GM21423 (cell line): ENCODE measurements around the gene MSRB1.
"Not testable (repeated sequence)": the region's sequence is repeated elsewhere in the genome, so short reads cannot be mapped to it uniquely, and the experiment has no call there.

Source experiments
- ATAC-seq: cut with Tn5 transposase; IDR thresholded peaks from one replicate; pipeline ENCODE4 v1.9.1; 2021; ENCODE audit warnings: mild to moderate bottlenecking, moderate library complexity; ENCODE audit not compliant: unreplicated experiment

The MSRB1 gene

DNA sequence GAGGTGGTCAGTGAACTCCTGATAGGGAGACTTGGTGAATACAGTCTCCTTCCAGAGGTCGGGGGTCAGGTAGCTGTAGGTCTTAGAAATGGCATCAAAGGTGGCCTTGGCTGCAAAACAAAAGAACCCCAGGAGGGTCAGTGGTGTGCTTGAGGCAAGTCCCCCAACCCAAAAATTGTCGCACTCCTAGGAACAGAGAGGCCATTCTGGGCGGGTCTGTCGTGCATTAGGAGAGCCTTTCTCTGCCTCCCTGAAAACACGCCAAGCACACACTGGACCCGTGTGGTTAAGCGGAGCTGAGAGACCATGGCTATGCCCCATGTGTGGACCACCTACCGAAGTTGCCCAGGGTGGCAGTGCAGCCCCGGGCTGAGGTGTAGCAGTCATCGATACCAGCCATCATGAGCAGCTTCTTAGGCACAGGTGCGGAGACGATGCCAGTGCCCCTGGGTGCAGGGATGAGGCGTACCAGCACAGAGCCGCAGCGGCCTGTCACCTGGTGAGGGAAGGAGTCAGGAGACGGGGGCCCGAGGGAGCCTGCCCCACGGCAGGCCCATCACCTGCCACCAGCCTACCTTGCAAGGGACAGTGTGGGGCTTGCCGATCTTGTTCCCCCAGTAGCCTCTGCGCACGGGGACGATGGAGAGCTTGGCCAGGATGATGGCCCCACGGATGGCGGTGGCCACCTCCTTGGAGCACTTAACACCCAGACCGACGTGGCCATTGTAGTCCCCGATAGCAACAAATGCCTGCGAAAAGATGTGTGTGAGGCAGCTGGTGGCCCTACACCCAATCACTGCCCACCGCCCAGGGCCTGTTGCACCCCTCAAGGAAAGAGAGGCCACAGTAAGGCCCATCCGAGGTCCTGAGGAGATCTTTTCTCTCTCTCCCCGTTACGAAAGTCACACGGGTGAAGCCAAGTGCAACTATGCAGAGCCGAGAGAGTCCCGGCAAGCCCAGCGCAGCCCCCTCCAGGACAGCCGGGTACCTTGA lies 19.5 kb upstream of the MSRB1 start:
- ATAC-seq: not testable (repeated sequence)

- no peak for ATAC-seq
Measured at GRCh38 chr16:1961651-1962067, 18.7 kb upstream of the MSRB1 start.

DNA sequence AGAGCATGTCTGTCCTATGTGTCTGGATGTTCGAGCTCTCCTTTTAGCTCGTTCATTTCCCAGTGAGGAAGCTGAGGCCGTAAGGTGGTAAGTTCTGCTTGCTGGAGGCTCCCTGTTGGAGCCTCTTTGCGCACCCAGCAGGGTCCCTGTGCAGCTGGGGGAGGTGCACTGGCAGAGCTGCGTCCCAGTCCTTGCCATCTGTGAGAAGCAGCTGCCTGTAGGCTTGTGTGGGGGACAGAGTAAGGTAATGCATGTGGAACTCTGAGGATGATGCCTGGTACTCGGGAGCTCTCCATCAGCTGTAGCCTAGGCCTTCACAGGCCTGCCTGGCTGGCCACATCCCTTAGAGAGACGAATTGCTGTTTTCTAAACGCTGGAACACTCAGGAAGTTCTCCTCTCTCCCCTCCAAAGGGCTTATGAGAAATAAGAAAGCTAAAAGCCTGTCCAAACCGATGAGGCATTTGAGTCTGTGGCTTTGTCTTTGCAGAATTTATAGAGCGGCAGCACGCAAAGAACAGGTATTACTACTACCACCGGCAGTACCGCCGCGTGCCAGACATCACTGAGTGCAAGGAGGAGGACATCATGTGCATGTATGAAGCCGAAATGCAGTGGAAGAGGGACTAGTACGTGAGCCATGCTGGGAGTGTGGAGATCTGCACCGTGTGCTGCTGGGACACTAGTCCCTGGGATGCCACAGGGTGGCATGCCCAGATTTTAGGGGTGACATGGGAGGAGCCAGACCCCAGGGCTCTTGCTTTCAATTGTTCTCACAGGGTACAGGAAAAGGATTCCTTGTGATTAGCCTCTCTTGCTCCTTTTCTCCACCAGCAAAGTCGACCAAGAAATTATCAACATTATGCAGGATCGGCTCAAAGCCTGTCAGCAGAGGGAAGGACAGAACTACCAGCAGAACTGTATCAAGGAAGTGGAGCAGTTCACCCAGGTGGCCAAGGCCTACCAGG lies 17.9 kb upstream of the MSRB1 start:
- no peak for ATAC-seq

DNA sequence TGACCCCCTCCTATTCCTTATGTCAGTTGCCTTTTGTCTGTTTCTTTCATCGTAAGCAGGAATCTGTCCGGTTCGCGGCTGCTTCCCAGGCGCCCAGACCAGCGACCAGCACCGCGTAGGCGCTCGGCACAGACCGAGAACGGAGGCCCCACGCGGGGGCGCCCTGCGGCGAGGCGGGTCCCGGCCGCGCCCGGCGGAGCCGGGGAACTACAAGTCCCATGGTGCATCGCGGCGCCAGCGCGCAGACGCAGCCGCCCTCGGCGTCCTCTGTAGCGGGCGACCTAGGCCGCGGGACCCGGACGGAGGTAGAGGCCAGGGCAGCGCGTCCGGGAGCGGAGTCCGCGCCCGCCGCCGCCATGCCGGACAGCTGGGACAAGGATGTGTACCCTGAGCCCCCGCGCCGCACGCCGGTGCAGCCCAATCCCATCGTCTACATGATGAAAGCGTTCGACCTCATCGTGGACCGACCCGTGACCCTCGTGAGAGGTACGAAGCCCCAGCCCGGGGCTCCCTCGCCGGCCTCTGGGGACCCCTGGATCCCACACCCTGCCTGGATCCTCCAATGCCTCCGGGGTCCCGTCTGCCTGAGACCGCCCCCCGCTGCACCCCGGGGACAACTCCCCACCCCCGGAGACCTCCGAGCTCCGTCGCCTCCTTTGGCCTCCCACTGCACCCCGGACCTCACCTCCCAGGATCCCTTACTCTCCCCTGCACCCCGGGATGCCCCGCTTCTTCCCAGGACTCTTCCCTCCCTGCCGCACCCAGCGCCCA lies 16.5 kb upstream of the MSRB1 start, which contains the start of gene NDUFB10:
Gene NDUFB10, plus strand, starts transcription at position 270 of the 771 bp plus-strand sequence. Its CDS starts 87 bp downstream, at position 357.
- ATAC-seq: peak; percentile 82

DNA sequence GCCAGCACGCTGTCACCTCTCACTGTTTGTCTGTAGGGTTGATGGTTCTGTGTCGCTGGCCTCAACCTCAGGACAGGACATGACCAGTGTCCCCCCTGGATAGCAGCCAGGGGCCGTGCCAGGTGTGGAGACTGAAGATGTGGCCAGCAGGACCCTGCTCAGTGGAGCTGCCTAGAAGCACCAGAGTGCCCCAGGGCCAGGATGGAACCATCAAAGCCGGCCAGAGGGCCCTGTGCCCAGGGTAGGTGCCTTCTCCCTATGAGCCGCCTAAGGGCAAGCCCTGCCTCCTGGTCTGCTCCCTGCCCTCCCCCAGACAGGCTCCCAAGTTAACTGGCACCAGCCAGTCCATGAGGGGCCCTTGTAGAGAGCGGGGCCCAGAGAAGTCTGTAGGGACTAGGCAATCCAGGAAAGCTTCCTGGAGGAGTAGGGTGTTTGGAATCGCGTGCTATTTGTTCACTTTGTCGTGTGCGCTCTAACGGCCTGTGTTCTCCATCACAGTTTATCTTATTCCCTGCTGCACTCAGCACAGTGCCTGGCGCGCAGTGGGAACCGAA lies 15.8 kb upstream of the MSRB1 start:
- no peak for ATAC-seq

DNA sequence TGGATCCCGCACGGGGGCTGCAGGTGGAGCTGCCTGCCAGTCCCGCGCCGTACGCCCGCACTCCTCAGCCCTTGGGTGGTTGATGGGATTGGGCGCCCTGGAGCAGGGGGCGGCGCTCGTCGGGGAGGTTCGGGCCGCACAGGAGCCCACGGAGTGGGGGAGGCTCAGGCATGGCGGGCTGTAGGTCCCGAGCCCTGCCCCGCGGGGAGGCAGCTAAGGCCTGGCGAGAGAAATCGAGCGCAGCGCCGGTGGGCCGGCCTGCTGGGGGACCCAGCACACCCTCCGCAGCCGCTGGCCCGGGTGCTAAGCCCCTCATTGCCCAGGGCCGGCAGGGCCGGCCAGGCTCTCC lies 15.1 kb upstream of the MSRB1 start:
- not testable (repeated sequence) for ATAC-seq

GRCh38 chr16:1957434-1958142 lies 14.6 kb upstream of the MSRB1 start:
- not testable (repeated sequence) for ATAC-seq

DNA sequence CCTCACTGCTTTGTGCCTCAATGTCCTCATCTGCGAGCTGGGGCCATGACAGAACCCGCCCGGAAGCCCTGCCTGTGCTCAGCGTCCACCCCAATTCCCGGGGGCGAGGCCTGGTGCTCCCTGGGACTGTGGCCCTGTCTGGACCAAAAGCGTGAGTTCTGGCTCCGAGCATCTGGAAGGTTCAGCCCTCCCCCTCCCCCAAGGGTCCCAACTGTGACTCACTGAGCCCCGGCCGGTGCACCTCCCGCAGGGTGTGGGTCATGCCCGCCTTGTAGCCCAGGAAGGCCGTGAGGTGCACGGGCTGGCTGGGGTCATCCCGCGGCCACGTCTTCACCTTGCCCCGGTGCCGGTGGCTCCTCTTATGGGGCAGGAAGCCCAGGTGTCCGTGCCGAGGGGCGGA lies 10.7 kb upstream of the MSRB1 start:
- no peak for ATAC-seq

DNA sequence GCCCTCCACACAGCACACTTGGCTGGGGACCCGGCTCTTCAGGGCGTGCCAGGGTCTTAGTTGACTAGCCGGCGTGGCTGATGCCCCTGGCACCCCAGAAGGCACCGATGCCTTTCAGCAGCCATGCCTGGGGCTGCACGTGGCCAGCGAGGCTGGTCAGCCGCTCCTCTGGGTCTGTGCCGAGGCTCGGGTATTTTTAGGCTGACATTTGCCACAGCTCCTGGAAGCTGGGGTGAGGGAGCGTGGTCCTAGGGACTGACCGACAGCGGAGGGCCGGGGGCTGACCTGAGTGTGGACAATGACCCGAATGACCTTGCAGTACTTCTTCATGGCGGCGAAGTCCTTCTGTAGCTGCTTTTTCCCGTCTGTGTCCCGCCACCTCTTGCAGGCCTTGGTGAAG lies 7.6 kb upstream of the MSRB1 start:
- no peak for ATAC-seq

GRCh38 chr16:1950047-1950446 lies 7.0 kb upstream of the MSRB1 start:
- no peak for ATAC-seq

GRCh38 chr16:1949507-1949906 lies 6.5 kb upstream of the MSRB1 start:
- ATAC-seq: no peak

DNA sequence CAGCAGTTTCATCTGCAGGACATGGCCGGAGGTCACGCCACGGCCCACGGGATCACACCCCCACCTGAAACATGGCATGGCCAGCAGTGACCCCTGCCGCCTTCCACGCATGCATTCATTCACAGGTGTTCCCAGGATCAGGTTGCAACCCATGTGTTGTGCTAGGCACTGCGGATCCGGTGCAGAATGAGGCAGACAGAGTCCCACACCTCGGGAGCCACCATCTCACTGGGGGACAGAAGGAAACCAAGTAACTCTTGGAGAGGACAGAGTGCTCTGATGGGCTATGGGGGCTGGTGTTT lies 4.3 kb upstream of the MSRB1 start:
- ATAC-seq: no peak

DNA sequence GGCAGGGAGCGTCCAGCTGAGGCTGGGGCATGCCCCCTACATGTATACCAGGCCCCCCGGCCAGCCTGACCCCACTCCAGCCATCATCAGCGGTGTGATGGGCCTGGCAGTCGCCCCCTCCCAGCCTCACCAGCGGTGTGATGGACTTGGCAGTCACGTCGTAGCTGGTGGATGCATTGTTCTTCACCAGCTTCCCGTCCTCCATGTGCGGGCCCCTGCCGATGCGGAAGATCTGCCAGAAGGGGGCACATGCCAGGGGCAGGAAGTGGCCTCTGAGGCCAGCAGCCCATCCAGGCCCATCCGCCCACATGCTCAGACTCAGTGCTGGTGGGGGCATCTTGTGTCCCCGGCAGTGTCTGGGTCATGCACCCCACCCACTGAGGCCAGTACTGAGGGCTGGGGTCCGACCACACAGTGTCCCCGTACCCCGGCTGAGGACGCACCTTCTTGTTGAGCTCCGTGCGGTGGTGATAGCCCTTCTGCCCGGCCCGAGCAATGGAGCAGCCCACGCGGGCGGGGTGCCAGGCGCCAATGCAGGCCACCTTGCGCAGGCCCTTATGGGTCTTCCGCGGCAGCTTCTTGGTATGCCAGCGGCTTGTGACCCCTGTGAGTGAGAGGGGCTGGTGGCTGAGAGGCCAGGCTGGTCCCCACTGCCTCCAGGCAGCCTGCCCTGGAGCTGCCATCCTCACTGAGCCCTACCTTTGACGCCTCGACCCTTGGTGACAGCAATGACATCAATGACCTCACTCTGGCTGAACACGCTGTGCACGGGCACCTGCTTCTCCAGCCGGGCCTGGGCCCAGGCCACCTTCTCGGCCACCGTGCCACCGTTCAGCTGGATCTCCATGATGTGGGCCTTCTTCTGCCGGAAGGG lies 3.7 kb upstream of the MSRB1 start:
- no peak for ATAC-seq

DNA sequence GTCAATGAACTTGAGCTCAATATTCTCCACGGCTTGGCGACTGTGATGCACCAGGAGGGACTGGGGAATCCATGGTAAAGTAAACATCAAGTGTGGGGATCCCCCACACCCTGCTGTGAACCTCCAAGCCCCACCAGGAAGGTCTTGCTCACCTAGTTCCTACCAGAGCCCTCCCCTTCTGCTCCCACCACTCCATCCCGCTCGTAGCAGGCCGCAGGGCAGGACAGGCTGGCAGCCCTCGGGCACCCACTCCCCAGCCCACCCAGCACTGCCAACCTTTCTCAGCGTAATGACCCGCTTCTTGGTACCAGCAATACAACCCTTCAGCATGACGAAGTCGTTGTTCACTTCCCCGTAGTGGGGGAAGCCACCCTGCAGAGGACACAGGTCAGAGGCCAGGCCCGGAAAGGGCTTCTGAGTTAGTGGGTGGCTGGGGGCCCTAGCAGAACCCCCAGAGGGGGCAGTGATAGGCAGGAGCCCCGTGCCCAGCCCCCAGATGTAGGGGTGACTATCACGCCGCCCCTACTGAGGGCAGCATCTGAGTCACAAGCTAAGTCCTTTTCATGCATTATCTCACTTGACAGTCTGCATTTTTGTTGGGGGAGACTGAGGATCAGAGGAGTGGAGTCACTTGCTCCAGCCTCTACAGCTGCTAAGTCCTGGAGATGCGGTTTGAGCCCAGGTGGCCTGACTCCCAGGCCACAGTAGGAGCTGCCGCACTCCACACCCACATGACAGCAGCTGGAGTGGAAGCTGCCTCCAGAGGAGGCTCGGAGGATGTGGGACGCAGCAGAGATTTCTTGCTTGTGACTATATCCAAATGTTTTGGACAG lies 2.8 kb upstream of the MSRB1 start:
- ATAC-seq: no peak

DNA sequence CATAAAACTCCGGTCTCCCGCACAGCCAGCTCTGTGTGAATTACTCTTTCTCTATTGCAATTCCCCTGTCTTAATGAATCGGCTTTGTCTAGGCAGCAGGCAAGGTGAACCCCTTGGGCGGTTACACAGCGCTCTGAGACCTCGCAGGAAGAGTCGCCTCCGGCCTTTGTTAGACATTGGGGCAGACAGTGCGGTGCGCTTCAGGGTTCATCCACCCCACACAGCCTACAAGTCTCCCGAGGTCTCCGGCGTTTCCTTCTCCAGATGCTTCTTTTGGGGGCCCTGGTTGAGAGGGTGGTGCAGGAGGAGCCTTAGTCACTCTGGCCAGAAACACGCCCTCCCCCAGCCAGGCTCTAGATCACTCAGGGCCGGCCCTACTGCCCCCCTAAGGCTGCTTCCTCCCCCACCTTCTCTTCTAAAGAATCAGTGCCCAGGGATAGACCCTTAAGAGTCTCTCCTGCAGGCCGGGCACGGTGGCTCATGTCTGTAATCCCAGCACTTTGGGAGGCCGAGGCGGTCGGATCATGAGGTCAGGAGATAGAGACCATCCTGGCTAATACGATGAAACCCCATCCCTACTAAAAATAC lies 1.7 kb upstream of the MSRB1 start:
- no peak for ATAC-seq

DNA sequence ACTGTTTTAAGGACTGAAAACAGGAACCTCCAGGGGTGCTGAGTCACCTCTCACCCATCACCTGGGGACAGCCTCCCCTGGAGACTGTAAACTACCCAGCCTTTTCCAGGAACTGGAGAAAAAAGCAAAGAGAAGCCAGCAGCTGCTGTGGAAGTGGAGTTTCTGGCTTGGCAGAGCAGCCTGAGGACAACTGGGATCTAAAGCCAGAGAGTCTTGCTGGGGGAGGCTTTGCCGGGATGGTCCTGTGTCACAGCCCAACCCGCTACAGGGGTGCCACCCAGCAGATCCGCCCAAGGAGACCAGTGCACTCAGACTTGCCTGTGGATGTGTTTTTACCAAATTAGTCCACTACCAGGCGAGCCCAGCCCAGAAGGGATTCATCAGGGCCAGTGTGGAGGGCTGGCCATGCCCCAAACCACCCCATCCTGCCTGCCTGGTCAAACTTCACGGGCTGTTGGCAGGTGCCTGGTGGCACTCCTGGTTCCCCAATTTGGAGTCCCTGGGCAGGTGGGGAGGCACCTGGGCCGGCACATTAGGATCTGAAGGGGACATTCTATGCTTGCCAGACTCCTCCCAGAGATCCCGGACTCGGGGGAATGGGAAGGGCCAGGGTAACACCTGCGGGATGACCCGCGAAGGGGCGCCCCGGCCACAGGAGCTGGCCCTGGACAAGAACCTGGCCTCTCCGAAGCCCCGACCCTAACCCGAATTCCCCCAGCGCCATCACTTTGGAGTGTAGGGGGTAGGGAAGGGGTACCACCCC lies 771 bp downstream of the MSRB1 start:
- no peak for ATAC-seq
